ENCODE measurements around the gene MAP2K5.

The MAP2K5 gene

DNA sequence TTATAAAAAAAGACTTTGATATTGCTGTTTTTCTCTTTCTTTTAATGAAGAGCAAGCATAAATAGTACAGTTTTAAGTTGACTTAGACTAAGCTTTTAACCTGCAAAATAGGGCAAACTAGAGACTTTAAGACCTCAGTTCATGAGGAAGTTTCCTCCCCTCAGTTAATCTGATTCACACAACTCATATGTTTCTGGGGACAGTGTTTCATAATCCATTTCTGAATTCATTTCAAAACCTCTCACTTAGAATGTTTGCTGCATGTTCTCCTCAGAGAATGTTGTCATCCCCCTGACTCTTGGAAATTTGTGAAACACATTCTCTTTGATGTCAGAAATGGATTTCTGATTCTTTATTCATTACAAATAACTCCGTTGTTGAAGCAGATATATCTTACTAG lies 203.5 kb downstream of the MAP2K5 start:
- no peak for TF ChIP-seq CTCF (conservative IDR thresholded peaks at IDR 0.05)
- H3K27ac ChIP-seq: no peak overlapping the region

DNA sequence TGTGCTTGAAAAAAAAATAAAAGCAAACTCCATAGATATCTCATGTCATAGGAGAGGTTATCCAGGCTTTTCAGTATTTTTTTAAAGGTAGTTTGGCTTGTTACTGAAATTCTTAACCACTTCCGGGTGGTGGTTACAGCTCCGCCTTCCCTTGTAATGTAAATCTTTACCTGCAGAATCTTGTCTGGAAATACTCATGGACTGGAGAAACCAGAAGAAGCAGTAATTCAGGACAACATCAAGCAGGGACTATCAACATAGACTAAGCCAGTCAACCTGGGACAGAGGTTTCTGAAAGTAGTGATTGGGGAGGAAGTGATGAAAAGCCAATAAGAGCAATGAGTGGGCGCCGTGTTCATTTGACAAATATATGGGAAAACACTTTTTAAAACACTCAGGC lies 203.9 kb downstream of the MAP2K5 start:
- TF ChIP-seq CTCF (conservative IDR thresholded peaks at IDR 0.05): no peak
- no peak overlapping the region for H3K27ac ChIP-seq

DNA sequence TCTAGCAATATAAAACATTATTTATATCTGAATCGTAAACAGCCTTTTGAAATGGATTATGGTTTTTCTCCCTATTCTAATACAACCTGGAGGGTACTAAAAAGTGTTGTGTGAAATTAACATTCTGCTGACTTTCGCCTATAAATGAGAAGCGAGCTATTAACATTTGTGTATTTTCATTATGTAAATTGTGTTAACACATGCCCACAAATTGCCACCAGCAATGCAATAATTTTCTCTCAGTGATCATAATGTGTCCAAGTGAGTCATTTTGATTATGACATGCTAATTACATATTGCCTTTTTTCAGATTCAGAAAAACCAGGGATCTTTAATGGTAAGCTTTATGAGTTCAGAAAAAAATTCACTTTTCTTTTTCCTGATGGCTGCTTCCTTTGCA lies 205.4 kb downstream of the MAP2K5 start:
- H3K27ac ChIP-seq: no peak overlapping the region

DNA sequence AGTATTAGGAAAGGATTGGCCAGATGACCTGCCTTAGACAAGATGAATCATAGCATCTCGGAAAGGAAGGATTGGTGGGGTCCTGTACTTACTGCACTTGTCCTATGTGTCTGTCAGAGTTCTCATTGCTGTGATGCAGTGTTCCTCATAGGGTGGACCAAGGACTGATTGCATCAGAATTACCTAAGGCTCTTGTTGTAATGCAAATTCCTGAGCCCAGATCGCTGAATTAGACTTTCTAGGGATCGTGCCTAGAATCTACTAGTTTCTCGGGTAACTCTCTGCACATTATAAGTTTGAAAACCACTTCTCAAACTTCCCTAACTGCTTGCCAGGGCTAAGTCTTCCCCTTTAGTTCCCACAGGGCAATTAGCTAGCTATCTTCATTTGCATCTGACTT lies 207.9 kb downstream of the MAP2K5 start:
- no peak for TF ChIP-seq CTCF (conservative IDR thresholded peaks at IDR 0.05)
- no peak overlapping the region for H3K27ac ChIP-seq

More for the DNA sequence above, 205.4 kb downstream of the MAP2K5 start:
- no peak for TF ChIP-seq CTCF (conservative IDR thresholded peaks at IDR 0.05)

DNA sequence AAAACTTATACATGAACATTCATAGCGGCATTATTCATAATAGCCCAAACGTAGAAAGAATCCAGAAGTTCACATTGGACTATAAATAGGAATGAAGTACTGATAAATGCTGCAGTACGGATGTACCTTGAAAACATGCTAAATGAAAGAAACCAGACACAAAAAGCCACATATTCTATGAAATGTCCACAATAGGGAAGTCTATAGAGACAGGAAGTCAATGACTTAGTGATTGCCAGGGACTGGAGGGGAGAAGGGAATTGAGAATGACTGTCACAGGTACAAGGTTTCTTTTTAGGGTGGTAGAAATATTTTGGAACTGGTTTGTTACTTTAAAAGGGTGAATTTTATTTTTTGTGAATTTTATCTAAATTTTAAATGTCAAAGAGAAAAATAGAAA lies 211.4 kb downstream of the MAP2K5 start:
- no peak for TF ChIP-seq CTCF (conservative IDR thresholded peaks at IDR 0.05)
- H3K27ac ChIP-seq: no peak overlapping the region

DNA sequence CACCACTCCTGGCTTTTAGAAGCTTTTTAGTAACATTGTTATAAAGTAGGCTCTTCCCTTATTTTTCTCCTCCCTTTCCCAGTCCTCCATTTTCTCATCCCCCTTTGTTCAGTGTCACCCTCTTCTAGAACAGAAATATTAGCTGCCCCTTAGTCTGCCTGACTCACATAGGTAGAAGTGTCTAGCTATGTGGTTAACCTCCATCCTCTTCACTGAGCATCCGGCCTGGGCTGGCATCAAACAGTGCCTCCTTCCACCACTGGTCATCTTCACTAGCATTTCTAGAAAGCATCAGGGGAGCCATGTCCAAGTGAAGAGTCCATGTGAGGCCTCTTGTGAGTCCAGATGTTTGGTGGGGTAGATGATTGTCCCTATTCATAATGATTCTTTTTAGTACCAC lies 212.8 kb downstream of the MAP2K5 start:
- no peak for TF ChIP-seq CTCF (conservative IDR thresholded peaks at IDR 0.05)
- H3K27ac ChIP-seq: no peak overlapping the region

- H3K27ac ChIP-seq: no peak overlapping the region
- TF ChIP-seq CTCF (conservative IDR thresholded peaks at IDR 0.05): no peak
Measured at GRCh38 chr15:67755936-67756335, 213.4 kb downstream of the MAP2K5 start.
